H9 (cell line): ENCODE results near the gene PPP2R2B. TPM values are rescaled to one million over a fixed set of nuclear protein-coding genes. Genes with fewer than 3 reads are reported as not detected.

Source experiments
- DNase-seq: peaks from one replicate; pipeline ENCODE4 v3.0.0-alpha.2; 2017
- H2AFZ ChIP-seq: one replicate; pipeline ENCODE4 v1.6.1; 2013; ENCODE audit warnings: mild to moderate bottlenecking, low read length, control low read depth, moderate library complexity
- H2AK5ac ChIP-seq: 2 replicates; pipeline ENCODE4 v1.6.1; 2013; ENCODE audit warnings: low read length, control low read depth, mixed read lengths; ENCODE audit not compliant: insufficient read length
- H2BK120ac ChIP-seq: one replicate; pipeline ENCODE4 v1.6.1; 2013; ENCODE audit warnings: low read depth, mild to moderate bottlenecking, low read length, control low read depth, inconsistent platforms; ENCODE audit not compliant: poor library complexity, severe bottlenecking
- H2BK12ac ChIP-seq: 2 replicates; pipeline ENCODE4 v1.6.1; 2013; ENCODE audit warnings: low read length, control low read depth, mixed read lengths, low read depth; ENCODE audit not compliant: insufficient read length
- H2BK15ac ChIP-seq: 2 replicates; pipeline ENCODE4 v1.6.1; 2013; ENCODE audit warnings: low read depth, low read length, control low read depth
- H2BK20ac ChIP-seq: one replicate; pipeline ENCODE4 v1.6.1; 2013; ENCODE audit warnings: low read depth, mild to moderate bottlenecking, low read length, control low read depth, inconsistent platforms; ENCODE audit not compliant: poor library complexity, severe bottlenecking
- H2BK5ac ChIP-seq: 2 replicates; pipeline ENCODE4 v1.6.1; 2013; ENCODE audit warnings: low read length, control low read depth, mixed read lengths; ENCODE audit not compliant: insufficient read length
- H3K14ac ChIP-seq: 2 replicates; pipeline ENCODE4 v1.6.1; 2013; ENCODE audit warnings: low read length, control low read depth; ENCODE audit not compliant: insufficient read depth
- H3K18ac ChIP-seq: 2 replicates; pipeline ENCODE4 v1.6.1; 2013; ENCODE audit warnings: low read depth, mild to moderate bottlenecking, mixed read lengths, low read length, control low read depth; ENCODE audit not compliant: insufficient read length
- H3K23ac ChIP-seq: 2 replicates; pipeline ENCODE4 v1.6.1; 2013; ENCODE audit warnings: low read length, control low read depth, mixed read lengths, low read depth; ENCODE audit not compliant: insufficient read length
- H3K23me2 ChIP-seq: 2 replicates; pipeline ENCODE4 v1.6.1; 2013; ENCODE audit warnings: low read depth, mild to moderate bottlenecking, mixed read lengths, low read length, control low read depth; ENCODE audit not compliant: insufficient read length, poor library complexity, severe bottlenecking
- H3K27ac ChIP-seq: 2 replicates; pipeline ENCODE4 v1.5.1; 2013; ENCODE audit warnings: low read length, control low read depth, mixed read lengths, low read depth; ENCODE audit not compliant: insufficient read length
- H3K27me3 ChIP-seq: 2 replicates; pipeline ENCODE4 v1.6.1; 2013; ENCODE audit warnings: low read length, control low read depth, inconsistent platforms; ENCODE audit not compliant: insufficient read depth
- H3K4ac ChIP-seq: 2 replicates; pipeline ENCODE4 v1.6.1; 2013; ENCODE audit warnings: low read depth, mild to moderate bottlenecking, control low read depth, inconsistent platforms, low read length, moderate library complexity
- H3K4me1 ChIP-seq: 2 replicates; pipeline ENCODE4 v1.6.1; 2013; ENCODE audit warnings: low read length, control low read depth, inconsistent platforms; ENCODE audit not compliant: insufficient read depth
- H3K4me2 ChIP-seq: 2 replicates; pipeline ENCODE4 v1.6.1; 2013; ENCODE audit warnings: low read length, control low read depth, mixed read lengths; ENCODE audit not compliant: insufficient read length, insufficient read depth
- H3K56ac ChIP-seq: 2 replicates; pipeline ENCODE4 v1.6.1; 2013; ENCODE audit warnings: low read depth, mild to moderate bottlenecking, mixed read lengths, low read length, control low read depth; ENCODE audit not compliant: insufficient read length
- H3K79me1 ChIP-seq: 2 replicates; pipeline ENCODE4 v1.6.1; 2013; ENCODE audit warnings: low read depth, mild to moderate bottlenecking, moderate library complexity, low read length, control low read depth, inconsistent platforms; ENCODE audit not compliant: insufficient read depth, poor library complexity, severe bottlenecking
- H3K79me2 ChIP-seq: 2 replicates; pipeline ENCODE4 v1.6.1; 2013; ENCODE audit warnings: low read length, control low read depth, inconsistent platforms; ENCODE audit not compliant: insufficient read depth
- H3K9ac ChIP-seq: 2 replicates; pipeline ENCODE4 v1.6.1; 2013; ENCODE audit warnings: low read length, control low read depth, mixed read lengths; ENCODE audit not compliant: insufficient read length; ENCODE audit errors: extremely low read depth
- H3K9me3 ChIP-seq: one replicate; pipeline ENCODE4 v1.6.1; 2013; ENCODE audit warnings: low read depth, low read length, inconsistent platforms; ENCODE audit not compliant: control insufficient read depth
- H3T11ph ChIP-seq: one replicate; pipeline ENCODE4 v1.6.1; 2013; ENCODE audit warnings: mild to moderate bottlenecking, low read length, control low read depth, inconsistent platforms
- H4K20me1 ChIP-seq: one replicate; pipeline ENCODE4 v1.6.1; 2013; ENCODE audit not compliant: control insufficient read depth, insufficient read length, insufficient read depth
- H4K5ac ChIP-seq: 2 replicates; pipeline ENCODE4 v1.6.1; 2013; ENCODE audit warnings: low read depth, mild to moderate bottlenecking, mixed read lengths, low read length, control low read depth; ENCODE audit not compliant: insufficient read length
- H4K8ac ChIP-seq: replicated peaks from 2 replicates; pipeline ENCODE4 v1.6.1; 2013; ENCODE audit warnings: low read length, control low read depth, mixed read lengths, low read depth; ENCODE audit not compliant: insufficient read length
- H4K91ac ChIP-seq: 2 replicates; pipeline ENCODE4 v1.6.1; 2013; ENCODE audit warnings: low read depth, mild to moderate bottlenecking, moderate library complexity, mixed read lengths, low read length, control low read depth; ENCODE audit not compliant: insufficient read length
- H3K27ac Mint-ChIP-seq, 3 experiments: 2 replicates in 2 of 3; 3 replicates in 1 of 3; pipeline ENCODE4 v1.8.0; 2020 to 2021; ENCODE audit warnings: mixed read lengths in 3 of 3, mild to moderate bottlenecking in 1 of 3, moderate library complexity in 1 of 3
- H3K27me3 Mint-ChIP-seq: 2 replicates; pipeline ENCODE4 v1.8.0; 2021; ENCODE audit warnings: low read depth, mild to moderate bottlenecking, moderate library complexity, mixed read lengths
- H3K36me3 Mint-ChIP-seq, 3 experiments: 2 replicates in 2 of 3; 3 replicates in 1 of 3; pipeline ENCODE4 v1.8.0; 2020 to 2021; ENCODE audit warnings: low read depth in 3 of 3, mixed read lengths in 3 of 3; ENCODE audit not compliant: insufficient read depth in 1 of 3
- H3K4me1 Mint-ChIP-seq, 2 experiments: 2 replicates each; pipeline ENCODE4 v1.8.0; 2020; ENCODE audit warnings: mixed read lengths in 2 of 2
- H3K4me3 Mint-ChIP-seq, 2 experiments: 2 replicates in 1 of 2; 3 replicates in 1 of 2; pipeline ENCODE4 v1.8.0; 2020 to 2021; ENCODE audit warnings: mild to moderate bottlenecking in 2 of 2, mixed read lengths in 2 of 2, moderate library complexity in 1 of 2
- H3K9me3 Mint-ChIP-seq, 2 experiments: 2 replicates in 1 of 2; 3 replicates in 1 of 2; pipeline ENCODE4 v1.8.0; 2020; ENCODE audit warnings: mild to moderate bottlenecking in 2 of 2, mixed read lengths in 2 of 2, moderate library complexity in 1 of 2
- WGBS: extraction: QIAGEN DNeasy Blood & Tissue Kit; methylation state at CpG from one replicate; pipeline ENCODE4 v1.1.7; 2013; ENCODE audit warnings: missing lambda C conversion rate, low lambda C conversion rate, mixed read lengths; ENCODE audit not compliant: insufficient read length; ENCODE audit errors: extremely low coverage; 5-methylcytosine and 5-hydroxymethylcytosine counted together
- total RNA-seq: library from RNA; stranded (reverse); gene quantifications from 2 replicates; pipeline ENCODE4 v1.2.1, GENCODE V29; 2021
- TF ChIP-seq, protein P1 (sequence below): fragments of 200-600 bp; sonication (generic); conservative IDR thresholded peaks from 3 replicates; pipeline ENCODE4 v1.8.0; 2021; ENCODE audit warnings: antibody characterized with exemption, mild to moderate bottlenecking

Gene PPP2R2B
- total RNA-seq, 1 experiment from 2014 or later: 14.3 TPM

DNA sequence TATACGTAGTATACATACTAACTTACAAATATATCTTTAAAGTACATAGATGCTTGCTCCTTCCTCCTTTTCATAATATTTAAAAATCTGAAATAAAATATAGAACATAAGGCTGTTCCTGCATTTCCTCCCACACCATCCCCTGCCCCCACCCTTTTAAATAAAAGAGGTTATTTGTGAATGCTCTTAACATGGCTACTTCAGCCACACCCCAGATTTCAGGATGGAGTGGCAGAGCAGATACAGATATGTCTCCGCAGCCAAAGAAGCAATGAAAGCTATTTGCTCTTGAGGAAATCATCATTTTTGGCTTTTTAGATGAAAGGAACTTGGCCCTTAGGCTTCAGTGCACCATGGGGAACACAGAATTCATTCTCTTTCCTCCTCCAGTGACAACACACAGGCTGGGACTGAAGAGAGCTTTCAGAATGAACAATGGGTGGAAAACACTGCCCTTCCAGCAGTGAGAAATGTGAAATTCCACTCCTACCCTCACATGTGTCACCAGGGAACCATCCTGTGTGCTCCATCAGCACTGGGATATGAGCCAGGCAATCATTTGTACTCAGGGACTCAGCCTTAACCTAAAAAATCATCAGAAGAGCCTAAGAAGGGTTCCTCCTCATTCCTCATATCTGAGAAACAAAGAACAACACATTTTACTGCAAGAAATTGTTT lies 134.3 kb downstream of the PPP2R2B start:
- H3K4me2 ChIP-seq: no peak overlapping the region
- no peak overlapping the region for H2AFZ ChIP-seq
- H3K23me2 ChIP-seq: no peaks in the 10 kb centered on the region
- no peak overlapping the region for H2BK5ac ChIP-seq
- H4K91ac ChIP-seq: no peak overlapping the region
- H3K14ac ChIP-seq: no peak overlapping the region
- no peaks in the 10 kb centered on the region for H3K79me1 ChIP-seq
- H3T11ph ChIP-seq: no peak overlapping the region
- no CpG with 5 or more reads among the region's 2 CpGs for WGBS
- no peak overlapping the region for H2BK120ac ChIP-seq
- H3K56ac ChIP-seq: no peak overlapping the region
- TF ChIP-seq, protein P1, sequence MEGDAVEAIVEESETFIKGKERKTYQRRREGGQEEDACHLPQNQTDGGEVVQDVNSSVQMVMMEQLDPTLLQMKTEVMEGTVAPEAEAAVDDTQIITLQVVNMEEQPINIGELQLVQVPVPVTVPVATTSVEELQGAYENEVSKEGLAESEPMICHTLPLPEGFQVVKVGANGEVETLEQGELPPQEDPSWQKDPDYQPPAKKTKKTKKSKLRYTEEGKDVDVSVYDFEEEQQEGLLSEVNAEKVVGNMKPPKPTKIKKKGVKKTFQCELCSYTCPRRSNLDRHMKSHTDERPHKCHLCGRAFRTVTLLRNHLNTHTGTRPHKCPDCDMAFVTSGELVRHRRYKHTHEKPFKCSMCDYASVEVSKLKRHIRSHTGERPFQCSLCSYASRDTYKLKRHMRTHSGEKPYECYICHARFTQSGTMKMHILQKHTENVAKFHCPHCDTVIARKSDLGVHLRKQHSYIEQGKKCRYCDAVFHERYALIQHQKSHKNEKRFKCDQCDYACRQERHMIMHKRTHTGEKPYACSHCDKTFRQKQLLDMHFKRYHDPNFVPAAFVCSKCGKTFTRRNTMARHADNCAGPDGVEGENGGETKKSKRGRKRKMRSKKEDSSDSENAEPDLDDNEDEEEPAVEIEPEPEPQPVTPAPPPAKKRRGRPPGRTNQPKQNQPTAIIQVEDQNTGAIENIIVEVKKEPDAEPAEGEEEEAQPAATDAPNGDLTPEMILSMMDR: no peak
- Mint-ChIP-seq H3K4me3 (no peak overlapping the region), H3K27ac (peak overlapping the region; percentile 47 to 83 (median 54); a peak in 3 of 7 replicates), H3K4me1 (peaks cover 12 to 19% of the 10 kb centered on the region in 2 experiments), H3K9me3 (peaks cover 10 to 11% of the 10 kb centered on the region in 2 experiments), H3K36me3 (peaks cover 8 to 13% (median 10%) of the 10 kb centered on the region in 3 experiments), H3K27me3 (no peaks in the 10 kb centered on the region)
- no peaks in the 10 kb centered on the region for H3K79me2 ChIP-seq
- no peak overlapping the region for H3K4ac ChIP-seq
- no peak overlapping the region for H3K23ac ChIP-seq
- H4K5ac ChIP-seq: no peak overlapping the region
- no peak for DNase-seq
- no peaks in the 10 kb centered on the region for H4K20me1 ChIP-seq
- peaks cover 4% of the 10 kb centered on the region; the same call in 1 of the 2 replicates for H3K4me1 ChIP-seq
- no peak overlapping the region for H2BK15ac ChIP-seq
- no peaks in the 10 kb centered on the region for H3K9me3 ChIP-seq
- no peaks in the 10 kb centered on the region for H3K27me3 ChIP-seq
- H2AK5ac ChIP-seq: no peak overlapping the region
- no peak overlapping the region for H3K18ac ChIP-seq
- no peak overlapping the region for H3K9ac ChIP-seq
- no peak overlapping the region for H2BK12ac ChIP-seq
- H2BK20ac ChIP-seq: no peak overlapping the region
- H4K8ac ChIP-seq: no peak overlapping the region
- peak overlapping the region; percentile 71 for H3K27ac ChIP-seq
